Ishikawa (cell line): Measurements from ENCODE around the gene TENM3.

Experiments used
- FOXM1 ChIP-seq: IDR thresholded peaks from 2 replicates; pipeline ENCODE4 v1.6.1; 2012; ENCODE audit warnings: low read depth, borderline replicate concordance
- NFIC ChIP-seq: IDR thresholded peaks from 2 replicates; pipeline ENCODE4 v1.6.1; 2012

- TF ChIP-seq NFIC (no peak), FOXM1 (no peak)
Measured at GRCh38 chr4:182802621-182803020, 559.4 kb downstream of the TENM3 start.
